ENCODE results near the gene PLXNA2.

Gene PLXNA2, protein sequence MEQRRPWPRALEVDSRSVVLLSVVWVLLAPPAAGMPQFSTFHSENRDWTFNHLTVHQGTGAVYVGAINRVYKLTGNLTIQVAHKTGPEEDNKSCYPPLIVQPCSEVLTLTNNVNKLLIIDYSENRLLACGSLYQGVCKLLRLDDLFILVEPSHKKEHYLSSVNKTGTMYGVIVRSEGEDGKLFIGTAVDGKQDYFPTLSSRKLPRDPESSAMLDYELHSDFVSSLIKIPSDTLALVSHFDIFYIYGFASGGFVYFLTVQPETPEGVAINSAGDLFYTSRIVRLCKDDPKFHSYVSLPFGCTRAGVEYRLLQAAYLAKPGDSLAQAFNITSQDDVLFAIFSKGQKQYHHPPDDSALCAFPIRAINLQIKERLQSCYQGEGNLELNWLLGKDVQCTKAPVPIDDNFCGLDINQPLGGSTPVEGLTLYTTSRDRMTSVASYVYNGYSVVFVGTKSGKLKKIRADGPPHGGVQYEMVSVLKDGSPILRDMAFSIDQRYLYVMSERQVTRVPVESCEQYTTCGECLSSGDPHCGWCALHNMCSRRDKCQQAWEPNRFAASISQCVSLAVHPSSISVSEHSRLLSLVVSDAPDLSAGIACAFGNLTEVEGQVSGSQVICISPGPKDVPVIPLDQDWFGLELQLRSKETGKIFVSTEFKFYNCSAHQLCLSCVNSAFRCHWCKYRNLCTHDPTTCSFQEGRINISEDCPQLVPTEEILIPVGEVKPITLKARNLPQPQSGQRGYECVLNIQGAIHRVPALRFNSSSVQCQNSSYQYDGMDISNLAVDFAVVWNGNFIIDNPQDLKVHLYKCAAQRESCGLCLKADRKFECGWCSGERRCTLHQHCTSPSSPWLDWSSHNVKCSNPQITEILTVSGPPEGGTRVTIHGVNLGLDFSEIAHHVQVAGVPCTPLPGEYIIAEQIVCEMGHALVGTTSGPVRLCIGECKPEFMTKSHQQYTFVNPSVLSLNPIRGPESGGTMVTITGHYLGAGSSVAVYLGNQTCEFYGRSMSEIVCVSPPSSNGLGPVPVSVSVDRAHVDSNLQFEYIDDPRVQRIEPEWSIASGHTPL (N-terminal part only)

DNA sequence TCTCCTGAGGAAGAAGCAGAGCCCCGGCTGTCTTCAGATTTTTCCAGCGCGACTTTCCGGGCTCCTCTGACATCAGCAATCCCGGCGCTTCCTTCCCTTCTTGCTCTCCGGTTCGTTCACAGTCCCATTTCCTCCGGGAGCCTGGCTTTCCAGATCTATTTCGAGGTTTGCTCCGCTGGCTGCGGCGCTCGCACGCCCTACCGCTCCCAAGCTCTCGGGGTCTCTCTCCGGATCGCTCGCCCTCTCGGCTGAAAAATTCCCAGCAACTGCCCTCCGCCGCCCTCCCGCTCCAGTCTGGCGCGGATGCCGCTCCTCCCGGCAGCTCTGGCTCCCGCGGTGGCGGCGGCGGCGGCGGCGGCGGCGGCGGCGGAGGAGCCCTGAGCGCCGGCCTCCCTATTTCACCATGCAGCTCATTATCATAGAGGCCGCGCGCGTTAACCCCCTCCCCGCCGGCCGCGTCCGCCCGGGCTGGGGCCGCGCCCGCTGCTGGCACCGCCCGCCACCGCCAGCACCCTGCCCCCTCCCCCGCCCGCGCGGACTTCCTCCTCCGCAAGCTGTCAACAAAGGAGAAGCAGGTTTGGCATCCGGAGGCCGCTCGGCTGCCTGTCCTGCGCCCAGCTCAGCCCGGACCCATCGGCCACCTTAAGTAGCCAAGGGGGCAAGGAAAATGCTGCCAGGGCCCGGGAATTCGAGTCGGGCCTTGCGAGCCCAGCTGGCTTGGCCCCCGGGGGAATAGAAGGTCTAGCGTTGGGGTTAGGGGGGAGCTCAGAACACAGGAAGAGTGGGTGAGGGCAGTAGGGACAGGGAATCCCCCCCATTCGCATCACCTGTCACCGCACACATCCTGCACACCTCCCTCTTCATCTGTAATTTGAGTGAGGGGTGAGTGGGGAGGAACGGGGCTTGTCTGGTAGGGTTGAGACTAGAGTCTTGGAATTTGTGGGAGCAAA, at the start of gene PLXNA2:
PLXNA2 (minus strand) TSS at position 418 of the 950 bp plus-strand sequence. CDS start 26,462 bp downstream, outside the sequence.
- peak; percentile 45 to 46 for DNase-seq

DNA sequence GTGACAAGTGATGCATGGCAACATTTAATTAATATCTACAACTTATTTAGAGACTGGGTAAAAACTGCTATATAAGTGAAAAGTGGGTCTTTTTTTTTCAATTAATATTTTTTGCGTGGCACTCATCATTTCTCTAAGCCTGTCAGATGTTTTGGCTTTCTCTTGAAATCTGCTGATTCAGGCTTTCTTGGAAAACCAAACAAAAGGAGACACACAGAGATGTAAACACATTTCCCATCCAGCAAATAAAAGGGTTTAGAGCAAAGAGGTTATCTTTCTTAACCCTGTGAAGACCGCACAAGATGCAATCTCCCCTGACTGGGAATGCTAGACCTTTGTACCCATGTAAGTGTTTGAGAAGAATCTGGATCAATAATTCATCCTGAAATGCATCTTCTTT, 48.7 kb upstream of the PLXNA2 start:
- no peak for DNase-seq

DNA sequence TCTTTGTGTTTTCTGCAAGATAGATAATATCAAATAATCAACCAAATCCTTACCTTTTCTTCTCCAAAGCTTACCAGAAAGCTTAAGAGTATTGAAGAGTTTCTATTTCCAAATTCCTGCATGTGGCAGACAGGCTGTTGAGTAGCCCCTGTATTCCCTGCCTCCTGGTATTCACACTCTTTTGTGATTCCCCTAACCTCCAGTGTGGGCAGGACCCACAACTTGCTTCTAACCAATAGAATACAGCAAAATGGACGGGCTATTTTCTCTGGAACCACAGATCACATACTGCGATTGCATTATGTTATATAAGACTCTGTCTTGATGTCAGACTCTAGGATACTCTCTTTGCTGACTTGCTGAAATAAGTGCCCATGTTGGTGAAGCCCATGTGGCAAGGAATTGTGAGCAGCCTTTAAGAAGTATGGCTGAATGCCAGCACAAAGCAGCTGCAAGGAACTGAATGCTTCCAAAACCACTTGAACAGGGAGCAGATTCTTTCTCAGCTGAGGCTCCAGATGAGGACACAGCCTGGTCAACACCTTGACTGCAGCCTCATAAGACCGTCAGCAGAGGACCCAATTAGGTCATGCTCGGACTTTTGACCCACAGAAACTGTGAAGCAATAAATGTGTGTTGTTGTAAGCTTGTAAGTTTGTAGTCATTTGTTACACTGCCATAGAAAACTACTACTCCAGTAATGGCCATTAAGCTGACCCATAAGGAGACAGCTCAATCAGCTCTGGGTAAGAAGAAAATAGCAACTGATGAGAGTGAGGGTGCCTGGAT, 47.9 kb upstream of the PLXNA2 start:
- no peak for DNase-seq

DNA sequence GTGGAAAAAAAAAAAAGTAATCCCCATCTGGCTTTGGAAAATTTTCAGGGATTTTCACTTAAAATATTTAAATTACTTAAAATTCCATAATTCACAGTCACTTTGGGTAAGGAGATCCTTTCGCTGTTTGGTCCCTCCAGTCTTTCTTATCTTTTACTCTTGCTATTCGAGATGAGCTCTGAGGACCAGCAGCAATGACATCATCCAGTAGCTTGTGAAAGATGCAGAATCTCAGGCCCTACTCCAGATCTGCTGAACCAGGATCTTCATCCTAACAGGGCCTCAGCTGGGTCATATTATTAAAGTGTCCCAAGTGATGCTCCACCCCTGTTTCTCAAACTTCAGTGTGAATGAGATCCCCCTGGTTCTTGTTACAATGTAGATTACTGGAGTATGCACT, 46.9 kb upstream of the PLXNA2 start:
- DNase-seq: no peak

DNA sequence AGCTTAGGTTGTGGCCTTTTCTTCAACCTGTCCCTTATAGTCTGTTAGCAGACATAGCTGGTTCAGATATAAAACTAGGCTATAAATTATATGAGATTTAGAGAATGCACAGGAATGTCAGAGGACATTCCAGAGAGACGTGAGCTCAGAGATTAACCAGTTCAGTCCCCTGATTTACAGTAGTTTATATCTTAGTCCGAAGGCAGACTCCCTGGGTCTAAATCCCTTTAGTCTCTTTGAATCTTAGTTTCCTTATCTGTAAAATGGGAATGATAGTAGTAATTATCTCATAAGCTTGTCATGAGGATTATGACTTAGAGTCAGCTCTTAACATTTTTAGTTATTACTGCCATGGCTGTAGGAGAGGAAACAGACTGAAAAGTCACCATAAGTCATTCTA, 45.5 kb upstream of the PLXNA2 start:
- no peak for DNase-seq

DNA sequence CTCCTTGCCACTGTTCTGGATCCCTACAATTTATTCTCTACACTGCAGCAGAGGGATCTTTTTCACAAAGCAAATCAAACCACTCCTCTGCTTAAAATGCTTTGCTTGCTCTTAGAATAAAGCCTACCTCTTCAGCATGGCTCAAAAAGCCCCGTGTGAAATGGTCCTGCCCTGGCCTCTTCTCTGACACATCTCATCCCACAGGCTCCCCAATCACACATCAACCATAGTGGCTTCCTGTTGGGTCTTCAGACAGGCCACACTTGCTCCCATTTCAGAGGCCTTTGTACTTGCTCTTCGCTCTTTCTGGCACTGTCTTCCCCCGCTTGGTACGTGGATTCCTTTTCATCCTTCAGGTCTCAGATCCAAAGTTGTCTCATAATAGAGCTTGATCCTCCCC, 44.3 kb upstream of the PLXNA2 start:
- DNase-seq: no peak

DNA sequence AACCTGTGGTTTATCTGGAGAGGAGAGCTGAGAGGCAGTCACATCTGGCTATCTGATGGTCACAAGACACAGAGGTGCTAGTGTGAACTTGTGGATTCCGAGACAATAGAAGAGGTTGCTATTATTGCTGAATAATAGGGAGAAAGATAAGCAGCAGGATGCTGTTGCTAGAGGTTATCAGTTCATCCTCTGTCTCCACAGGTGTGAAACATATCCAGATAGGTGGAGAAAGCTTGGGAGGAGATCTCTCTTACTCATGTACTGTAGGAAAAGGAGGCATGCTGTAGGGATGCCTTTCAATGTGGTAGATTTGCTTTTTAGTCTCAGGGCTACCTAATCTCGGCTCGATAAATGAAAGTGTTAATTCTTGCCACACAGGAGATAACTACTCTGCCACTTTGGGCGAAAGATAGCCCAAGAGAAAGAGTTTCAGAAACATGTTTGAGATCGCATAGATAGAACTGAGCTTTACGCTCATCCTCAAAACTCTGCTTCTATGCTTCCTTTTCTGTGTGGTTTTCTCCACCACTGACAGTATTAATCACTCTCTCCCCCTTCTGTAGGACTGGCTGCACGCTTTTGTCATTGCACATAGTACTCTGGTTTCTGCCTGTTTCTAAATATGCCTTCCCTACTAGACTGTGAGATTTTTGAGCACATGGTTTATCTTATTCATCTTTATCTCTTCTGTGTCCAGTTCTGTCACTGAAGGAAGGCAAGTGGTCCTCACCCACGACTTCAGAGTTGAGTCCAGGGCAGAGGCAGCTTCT, 36.7 kb upstream of the PLXNA2 start:
- no peak for DNase-seq

DNA sequence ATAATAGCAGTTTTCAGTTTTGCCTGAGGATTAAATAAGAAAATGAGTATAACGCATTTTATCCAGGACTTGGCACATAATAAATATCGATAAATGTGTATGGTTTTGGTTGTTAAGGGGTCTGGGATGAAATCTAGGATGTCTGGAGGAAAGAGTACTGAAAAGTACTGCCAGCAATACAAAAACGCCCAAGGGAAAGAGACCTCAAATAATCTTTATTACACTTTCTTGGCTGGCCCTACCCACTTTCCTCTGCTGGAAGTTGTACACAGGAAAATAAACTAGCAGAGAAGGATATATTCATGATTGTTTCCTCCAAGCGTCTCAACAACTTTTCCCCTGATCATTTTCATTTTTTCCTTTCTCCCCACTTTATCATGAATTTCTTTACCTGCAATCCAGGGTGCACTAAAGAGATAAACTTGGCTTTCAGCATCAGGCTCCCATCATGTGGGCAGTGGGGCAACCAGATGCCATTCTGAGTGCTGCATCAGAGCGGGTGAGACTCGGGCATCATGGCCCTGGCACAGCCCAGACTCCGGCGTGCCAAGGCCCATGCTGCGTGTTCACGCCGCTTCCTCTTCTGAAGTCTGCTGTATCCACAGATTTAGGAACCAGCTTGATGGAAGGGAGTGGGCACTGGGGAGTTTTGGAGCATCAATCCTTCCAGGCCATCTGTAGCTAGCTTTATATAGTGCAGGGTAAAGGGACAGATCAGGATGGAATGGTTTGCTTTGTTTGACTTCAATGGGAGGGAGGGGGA, 35.8 kb upstream of the PLXNA2 start:
- no peak for DNase-seq

DNA sequence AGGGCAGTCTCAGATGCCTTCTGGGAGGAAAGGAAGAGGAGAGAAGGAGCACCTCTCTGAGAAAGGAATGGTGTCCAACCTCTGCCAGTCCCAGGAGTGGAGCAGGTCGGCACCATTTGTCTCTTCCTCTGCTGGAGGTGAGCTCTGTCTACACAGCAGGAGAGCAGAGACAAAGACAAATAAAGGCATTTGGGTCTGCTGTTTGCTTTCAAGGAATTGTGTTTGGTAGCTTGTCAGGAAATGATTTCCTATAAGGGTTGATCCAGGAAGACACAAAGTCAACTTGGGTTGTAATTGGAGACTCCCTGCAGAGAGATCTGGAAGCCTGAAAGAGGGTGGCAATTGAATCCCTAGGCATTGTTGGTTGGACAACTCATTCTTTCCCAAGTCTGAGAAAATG, 34.5 kb upstream of the PLXNA2 start:
- no peak for DNase-seq

DNA sequence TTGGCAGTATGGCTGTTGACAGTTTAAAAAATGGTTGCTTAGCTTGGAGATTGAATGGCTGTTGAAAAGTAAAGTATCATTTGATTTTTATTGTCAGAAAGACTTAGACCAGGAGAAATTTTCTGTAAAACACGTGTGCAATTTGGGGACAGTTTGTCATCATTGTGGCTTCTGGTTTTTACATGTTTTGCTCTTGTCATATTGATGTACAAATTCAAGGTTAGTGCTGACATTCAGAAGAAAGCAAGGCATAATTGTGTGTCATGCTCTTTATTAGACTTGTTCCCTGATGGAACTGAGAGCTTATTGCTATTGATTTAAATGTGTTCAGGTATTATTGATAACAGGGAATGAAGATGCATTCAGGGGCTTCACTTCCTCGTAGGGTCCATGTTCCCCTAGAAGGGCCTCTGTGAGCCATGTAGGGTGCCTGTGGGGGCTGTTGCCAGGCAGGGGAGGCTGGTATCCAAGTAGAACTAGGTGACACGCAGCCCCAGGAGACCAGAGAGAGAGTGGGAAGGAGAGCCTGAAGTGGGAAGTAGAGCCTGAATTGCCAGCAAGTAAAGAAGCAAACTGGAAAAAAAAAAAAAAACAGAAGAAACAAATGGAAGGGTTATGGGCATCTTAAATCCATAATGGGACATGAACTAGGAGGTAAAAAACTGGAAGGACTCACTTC, 32.7 kb upstream of the PLXNA2 start:
- no peak for DNase-seq

DNA sequence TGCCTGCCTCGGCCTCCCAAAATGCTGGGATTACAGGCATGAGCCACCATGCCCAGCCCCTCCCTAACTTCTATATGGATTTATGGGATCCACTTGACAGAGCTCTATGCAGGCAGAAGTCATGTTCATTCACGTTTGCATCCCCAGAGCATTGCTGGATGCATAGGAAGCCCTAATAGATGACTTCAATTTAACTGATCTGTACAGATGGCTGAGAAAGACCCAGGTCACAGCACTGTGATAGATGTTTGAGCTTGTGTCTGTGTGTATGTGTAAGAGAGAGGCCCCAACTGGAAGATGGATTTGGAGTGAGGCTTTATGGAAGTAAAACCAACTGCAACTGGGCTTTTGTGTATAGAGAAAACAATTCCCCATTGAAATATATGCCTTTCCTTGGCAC, 30.9 kb upstream of the PLXNA2 start:
- DNase-seq: no peak

DNA sequence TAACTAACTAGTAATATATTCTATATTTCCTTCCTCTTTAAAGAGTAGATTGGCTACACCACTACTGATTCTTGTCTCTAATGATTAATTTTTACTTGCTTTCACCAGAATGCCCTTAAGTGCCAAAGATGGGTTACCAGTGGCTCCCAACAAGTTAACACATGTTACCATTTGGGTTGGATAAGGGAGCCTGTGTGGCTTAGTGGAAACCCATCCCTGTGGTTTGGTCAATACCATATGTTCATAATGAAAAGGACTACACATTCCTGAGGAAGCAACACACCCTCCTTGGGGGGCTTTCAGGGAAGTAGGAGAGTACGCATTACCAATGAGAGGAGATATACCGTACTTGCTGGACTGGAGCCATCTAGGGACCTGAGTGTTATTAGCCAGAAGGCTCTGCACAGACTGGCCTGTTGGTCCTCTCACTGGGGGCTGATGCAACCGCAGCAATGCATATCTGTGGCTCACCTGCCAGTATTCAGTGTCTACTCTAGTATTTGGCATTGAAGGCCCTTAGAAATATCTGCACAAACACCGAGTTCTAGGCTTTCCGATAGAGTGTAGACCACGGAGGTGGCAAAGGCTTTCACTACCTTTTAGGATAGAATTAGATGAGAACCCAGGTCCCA, 29.3 kb upstream of the PLXNA2 start:
- DNase-seq: no peak

DNA sequence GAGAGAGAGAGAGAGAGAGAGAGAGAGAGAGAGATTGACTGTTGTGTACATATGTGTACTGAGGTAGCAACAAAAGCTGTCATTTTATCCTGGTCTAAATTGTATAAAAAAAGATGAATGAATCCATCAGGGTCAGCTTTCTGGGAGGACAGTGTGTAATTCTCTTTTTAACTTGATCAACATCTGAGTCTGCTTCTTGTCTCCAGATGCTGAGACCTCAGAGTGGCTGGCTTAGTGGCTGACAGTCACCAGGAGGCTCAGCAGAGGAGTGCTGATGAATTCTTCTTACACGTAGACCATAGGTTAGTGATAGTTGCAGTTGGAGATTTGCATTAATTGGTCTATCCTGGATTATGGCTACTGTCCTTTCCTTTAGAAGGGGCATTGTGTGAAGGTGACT, 28.5 kb upstream of the PLXNA2 start:
- DNase-seq: no peak

DNA sequence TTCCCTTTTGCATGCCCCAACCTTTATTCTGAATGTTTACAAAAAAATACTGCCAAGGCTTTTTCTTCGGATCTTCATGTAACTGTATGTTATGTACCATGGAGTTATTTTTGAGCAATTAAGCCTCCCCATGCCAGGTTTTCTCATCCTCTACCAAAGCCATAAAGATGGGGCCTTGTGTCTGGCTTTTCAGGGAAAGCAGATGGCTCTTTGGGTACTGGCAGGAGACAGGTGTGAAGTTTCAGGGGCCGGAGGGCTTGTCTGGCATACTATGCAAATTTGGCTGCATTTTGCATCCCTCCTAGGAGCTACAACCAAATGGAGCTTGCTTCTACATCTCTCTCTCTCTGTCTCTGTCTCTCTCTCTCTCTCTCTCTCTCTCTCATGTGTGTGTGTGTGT, 28.1 kb upstream of the PLXNA2 start:
- DNase-seq: no peak

DNA sequence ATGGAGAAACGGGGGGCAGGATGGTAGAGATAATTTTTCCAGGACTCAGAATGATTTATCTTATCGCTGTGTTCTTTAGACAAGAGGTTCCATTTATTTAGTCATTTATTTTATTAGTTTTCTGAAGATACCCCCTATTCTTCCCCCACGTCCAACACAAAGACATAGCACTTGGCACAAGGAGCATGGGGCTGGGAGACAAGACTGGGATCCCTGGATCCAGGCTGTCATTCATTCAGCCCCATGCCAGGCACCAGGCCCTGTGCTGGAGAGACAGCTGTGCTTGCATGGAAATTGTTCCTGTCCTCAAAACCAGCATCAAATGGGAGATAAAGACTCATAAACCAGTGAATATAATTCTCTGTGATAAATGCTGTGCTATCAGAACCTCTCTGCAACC, 27.1 kb upstream of the PLXNA2 start:
- no peak for DNase-seq

DNA sequence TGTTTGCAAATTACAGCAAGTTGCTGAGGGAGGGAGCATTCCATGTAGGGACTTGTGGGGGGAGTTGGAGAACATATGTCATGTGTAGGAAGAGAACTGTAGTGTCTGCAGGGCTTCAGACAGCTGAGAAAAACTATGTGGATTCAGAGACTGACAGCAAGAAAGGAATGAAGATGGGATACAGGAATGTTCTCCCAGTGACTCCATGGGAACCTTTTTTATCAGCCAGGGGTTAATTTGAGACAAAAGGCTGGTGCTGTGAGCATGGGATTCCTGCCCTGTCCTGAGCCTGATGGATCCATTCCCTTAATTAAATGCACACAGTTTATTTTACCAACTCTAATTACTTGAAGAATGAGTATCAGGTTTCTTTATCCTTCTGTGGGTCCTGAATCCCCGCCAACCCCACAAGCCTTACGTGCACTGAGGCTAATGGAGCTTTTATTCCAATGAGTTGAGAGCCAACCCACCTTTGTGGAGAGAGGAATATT, 26.5 kb upstream of the PLXNA2 start:
- no peak for DNase-seq

DNA sequence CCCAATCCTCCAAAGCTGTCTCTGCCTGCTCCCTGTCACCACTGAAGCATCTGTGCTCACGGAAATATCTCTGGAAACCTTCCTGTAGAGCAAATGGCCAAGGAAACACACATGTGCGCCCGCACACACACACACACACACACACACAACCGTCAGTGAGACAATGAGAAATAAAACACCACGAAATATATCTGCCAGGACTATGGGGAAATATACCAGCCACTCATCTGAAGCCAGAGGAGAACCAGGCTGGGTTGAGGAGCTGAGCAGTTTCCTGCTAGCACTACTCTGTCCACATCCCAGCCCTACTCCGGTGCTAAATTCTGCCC, 25.1 kb upstream of the PLXNA2 start:
- no peak for DNase-seq

DNA sequence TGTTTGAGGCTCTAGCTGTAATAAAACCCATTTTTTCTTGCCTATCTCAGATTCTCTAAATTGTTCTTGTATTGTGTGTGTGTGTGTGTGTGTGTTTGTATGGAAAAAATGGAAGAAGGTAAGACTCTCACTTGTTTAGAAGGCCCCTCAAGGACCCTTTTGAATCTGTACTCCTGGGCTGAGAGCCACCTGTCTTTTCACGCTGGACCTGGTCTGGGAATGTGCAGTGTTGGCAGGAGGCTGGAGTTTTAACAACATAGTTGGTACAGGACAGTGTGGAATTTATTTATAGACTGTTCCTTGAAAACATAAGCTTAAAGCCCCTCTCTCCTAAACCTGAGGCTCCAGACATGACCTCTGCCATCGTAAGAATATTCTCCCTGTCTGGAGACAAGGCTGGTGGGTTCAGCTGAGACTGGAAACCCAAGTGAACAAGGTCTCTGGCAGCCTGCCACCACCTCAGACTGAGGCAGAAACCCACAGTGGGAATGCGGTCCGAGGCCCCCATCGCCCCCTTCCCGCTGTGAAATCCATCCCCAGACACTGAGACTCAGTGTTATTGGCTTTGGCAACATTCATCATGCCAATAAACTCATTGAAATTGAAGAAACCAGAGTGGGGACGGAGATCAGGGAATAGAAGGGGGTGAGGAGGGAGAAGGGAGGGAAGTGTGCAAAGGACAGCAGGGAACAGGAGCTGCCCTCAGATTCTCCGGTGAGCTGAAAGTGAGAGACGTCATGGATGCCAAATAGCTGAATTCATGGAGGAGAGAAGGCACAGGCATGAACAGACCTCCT, 24.6 kb upstream of the PLXNA2 start:
- DNase-seq: no peak
